Tibial nerve (tissue), 3 donors: ENCODE data around the gene TNIK.

ENCODE experiments used
- CTCF ChIP-seq, 5 experiments: fragments of 200-600 bp in 3 of 5; fragments of 450-650 bp in 2 of 5; sonication (generic) in 3 of 5; IDR thresholded peaks; one replicate each; pipeline ENCODE4 v1.5.1; 2016 to 2019; ENCODE audit warnings: antibody characterized with exemption in 5 of 5, mild to moderate bottlenecking in 3 of 5, moderate library complexity in 2 of 5
- POLR2A ChIP-seq, 2 donors: fragments of 450-650 bp; IDR thresholded peaks; one replicate each; pipeline ENCODE4 v1.6.1; 2017; ENCODE audit warnings: antibody characterized with exemption in 2 of 2, mild to moderate bottlenecking in 2 of 2, moderate library complexity in 2 of 2

- TF ChIP-seq CTCF (IDR thresholded peaks at IDR 0.05) = no peak
- no peak for TF ChIP-seq POLR2A (IDR thresholded peaks at IDR 0.05)
Measured at GRCh38 chr3:171376596-171376947, 83.6 kb downstream of the TNIK start.
